Stimulated activated CD4-positive, alpha-beta T cell treated with anti-CD3 and anti-CD28 coated beads, Interleukin-12 subunit alpha, Interleukin-12 subunit beta, amount 100 ng/mL, for 4 hours (primary cell): ENCODE measurements around the gene SP3.

Source experiments
- DNase-seq: peaks from one replicate; pipeline ENCODE4 v3.0.0-alpha.2; 2020

Gene SP3

DNA sequence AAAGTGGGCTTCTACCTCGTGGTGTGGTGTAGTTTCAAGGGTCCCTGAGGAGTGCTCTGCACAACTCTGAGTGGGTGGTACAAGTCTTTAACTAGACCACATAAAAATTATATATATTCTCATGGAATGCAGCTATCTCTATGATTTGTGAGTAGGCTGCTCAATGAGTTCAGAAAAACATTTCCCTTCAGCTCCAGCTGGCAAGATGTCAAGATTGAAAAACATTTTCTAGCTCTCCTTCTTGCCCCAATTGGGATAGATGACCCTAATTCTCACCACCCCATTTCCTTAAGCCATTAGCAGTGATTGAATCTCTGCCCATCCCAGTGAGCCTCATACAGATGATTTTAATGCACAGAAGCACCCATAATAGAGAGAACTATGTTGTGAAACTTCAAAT is 28.3 kb upstream of the SP3 start:
- no peak for DNase-seq

DNA sequence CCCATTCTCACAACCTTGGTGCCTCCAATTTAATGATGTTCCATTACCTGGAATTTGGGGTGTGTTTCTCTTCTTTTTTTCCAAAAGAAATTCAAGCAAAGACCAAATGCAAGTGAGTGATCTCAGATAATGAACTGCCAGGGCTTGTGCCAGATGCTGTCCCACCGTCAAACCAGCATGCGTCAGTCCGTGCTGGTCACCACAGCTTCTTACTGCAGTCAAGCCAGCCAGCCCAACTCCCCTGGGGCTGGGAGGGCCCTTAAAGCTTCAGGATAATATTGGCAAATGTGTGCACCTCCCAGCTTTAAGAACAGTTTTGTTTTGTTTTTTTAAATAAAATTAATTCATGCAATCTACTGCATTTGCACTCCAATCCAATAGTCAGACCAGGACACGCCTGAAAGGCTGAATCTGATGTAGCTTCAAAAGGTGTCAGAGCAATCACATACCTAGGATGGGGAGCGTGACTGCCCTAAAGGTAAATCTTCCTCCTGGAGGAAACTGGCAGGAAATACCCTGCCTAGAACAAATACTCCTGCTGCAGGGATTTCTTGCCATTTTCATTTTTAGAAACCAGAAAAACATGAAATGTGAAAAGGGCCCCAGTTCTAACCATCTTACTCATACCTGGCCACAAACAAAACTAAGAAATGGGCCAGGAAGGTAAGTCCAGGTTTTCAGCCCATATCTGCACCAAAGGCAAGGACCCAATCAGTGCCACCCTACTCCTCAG is 26.8 kb upstream of the SP3 start:
- DNase-seq: no peak

DNA sequence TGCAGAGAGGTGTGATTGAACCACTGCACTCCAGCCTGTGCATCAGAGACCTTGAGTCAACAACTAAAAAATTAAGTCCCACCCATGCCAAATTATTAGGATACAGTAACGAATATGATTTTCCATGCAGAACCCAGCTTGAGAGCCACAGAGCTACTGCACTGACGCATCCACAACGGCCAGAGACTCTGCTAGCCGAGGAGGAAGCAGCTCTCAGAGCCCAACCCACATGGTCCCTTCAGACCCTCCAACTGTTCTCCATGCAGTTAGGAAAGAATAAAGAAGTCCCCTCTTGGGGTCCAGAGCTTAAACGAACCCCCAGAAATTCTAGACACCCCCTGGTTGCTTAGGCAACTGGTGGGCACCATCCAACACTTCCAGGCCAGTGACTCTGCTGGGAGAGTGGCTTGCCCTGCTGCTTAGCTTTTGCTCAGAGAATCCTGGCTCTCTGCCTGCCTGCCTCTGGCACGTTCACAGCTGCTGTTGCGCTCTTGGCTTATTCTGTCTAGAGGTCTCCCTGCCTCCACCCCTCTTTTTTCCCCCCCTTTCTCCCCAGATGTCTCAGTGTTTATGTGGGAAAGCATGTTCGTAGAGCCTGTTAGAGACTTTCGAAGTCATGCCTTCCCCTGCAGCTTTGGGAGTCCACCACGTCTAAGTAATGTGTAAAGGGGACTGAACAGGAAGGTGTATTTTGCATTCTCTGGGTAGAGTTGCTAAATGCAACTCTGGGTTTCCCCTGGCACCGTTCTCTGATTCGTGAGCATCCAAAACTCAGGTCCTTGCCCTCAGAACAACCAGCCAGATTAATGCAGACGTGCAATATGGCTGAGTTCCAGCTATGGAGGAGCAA is 26.0 kb upstream of the SP3 start:
- no peak for DNase-seq

DNA sequence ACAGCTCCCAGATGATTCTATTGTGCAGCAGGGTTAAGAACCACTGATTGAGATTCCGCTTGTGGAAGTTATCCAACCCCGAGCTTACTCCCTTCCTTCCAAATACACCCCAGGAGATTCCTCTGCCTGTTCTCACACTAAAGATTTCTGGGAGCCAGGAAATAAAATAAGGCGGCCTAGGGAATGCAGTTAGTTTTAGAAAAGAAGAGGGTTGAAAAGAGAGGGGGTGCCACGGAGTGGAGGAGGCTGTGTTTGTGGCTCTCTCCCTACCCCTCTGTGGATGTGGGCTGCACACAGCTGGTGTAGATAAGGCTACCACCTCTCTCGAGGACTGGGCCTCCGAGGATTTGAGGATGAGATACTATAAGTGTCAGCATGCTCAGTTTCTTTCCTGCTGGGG is 25.1 kb upstream of the SP3 start:
- DNase-seq: no peak

DNA sequence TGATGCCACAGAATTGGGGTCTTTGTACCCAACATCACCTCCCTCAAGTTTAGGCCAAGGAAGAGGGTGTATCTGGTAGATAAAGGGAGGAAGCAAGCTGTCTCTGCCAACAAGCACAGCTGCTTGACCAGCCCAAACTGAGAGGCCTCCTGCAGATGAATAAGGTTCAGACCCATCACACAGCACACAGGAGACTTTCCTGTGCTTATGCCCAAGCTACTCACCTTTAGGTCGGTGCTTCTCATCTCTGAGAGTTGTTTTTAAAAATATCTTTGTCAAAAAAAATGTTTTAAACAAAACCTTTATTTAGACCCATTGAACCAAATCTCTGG is 24.7 kb upstream of the SP3 start:
- DNase-seq: no peak

DNA sequence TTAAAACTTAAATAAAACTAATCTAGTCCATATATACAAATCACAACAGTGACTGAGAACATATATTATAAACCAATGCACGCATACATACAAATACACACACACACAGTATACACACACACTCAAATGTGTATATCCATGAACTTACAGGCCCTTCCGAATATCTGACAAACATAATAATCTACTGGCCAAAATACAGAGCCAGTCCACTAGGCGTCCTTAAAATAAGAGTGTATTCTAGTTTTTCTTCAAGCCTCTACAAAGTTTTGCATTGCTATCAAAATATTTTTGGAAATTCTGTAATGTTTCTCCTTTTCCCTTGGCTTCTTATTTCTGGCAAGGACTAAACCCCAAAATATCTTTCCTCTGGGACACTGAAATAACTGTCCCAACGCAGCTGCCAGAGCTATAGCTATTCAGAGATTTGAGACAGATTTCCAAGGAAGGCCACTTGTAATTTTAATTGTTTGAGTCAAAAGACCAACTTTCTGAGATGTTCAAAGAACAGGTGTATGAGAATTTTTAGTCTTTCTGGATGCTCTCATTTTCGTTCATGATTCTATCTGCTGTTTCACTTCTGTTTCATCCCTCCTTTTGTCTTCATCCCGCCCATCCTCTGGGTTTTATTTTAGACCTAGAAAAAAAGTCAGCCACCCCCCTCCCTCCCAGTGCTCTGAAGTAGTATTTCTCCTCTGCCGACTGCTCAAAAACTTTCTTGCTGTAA is 24.1 kb upstream of the SP3 start:
- no peak for DNase-seq

DNA sequence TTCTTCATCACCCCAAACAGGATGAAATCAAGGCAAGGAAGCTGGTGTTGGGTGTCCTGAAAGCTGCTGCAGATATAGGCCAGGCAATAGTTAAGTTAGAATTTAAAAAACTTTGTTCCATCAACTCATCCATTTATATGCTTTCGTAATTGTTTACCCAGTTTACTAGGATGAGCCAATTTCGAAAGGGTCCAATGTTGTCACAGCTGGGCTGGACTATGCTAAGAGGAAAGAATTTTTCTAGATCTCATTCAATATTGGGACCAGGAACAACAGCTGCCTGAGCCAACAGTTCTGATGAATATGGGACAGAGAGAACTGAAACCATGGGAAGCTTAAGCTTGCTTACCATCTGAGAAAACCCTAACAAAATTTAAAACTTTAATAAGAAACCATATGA is 21.6 kb upstream of the SP3 start:
- no peak for DNase-seq

DNA sequence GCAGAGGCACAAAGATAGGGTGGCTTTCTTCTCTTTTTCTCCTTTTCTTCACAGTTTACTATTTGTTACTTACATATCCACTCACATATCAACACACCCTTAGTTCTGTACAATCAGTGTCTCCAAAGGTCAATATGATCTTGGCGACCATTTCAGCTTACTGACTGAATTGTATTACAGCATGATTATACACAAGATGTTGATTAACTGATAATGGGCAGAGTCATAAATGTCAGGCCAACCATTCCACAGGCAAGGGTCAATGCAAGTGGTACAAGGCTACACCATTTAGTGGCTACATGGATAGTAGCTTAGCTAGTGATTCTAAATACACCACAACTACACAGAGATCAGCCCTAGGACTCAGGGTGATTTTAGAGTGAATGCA is 20.4 kb upstream of the SP3 start:
- DNase-seq: no peak

DNA sequence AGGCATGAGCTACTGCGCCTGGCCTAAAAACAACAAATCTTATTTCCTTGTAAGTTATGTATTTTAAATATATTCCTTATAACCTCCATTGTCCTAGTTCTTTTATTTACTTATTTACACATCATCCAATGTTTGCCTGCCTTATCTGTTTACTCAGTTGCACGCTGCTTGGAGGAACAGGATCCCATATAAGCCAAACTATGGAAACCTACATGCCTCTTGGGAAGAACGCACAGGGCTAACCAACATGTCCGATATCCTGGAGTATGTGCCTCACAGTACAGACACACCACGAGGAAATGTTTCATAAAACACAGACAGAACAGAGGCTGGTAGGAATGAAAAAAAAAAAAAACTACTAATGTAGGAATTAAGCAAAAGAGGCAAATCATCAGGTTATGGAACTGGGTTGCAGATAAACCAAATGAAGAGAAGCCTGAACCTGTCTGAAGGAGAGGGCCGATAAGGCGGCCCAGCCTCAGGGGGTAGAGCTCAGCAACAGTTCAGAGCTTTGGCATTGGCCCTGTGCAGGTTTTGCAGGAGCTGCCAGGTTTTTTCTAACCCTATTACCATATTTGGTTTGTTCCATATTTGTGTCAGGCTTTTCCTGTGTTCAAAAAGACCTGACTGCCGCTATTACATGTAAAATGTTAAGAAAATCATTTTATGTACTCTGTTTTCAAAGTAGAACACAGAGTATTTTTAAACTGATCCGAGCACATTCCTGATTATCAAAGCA is 19.9 kb upstream of the SP3 start:
- DNase-seq: no peak

DNA sequence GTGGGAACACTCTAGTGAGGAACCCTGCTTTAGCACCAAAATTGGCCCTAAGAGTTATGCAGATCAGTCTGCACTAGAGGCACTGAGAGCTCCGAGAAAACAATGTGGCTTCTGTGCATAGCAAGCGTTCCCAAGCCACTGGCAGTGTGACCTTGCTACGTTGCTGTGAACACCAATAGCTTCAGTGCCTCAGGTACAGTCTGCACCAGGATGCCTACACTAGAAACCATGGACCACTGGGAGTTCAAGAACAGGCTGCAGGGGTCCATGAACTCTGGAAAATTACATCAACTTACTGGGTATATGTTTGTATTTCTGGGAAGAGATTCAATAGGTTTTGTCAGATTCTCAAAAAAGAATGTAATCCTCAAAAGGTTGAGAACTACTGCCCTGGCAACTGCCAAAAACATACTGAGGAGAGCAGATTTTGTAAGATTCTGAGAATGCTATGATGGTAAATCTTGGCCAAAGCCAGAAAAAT is 18.3 kb upstream of the SP3 start:
- DNase-seq: no peak

DNA sequence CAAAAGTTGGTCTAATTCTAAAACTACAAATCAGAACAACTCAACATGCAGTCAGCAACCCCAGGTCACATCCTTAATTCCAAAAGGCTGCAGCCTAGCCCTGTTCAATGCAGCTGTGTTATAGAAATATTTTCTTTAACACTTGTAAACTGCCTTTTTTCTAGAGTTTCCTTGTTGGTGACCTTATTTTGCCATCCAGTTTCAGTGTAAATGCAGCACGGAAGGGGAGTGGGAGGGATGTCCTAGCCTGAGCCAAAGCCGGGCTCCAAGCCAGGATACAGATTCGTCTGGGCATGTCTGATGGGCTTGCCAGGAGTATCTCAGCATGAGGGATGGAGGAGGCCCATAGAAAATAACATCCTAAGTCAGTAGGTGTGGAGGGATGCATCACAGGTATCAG is 17.7 kb upstream of the SP3 start:
- no peak for DNase-seq

DNA sequence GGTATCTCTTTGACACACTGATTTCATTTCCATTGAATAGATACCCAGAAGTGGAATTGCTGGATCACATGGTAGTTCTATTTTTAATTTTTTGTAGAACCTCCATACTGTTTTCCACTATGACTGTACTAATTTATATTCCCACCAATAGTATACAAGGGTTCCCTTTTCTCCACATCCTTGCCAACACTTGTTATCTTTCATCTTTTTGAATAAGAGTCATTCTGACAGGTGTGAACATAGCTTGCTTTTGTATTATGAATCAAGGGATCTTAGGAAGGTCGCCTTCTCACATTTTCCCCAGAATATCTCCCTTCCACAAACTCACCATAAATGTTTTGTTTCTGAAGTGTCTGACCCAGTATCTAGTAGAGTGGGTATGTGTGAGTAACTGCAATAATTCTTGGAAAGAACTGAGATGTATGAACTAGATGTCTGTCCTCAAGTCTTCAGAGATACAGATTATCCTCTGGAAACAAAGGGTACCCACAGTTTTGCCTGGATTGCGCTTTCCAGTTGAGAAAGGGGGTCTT is 17.1 kb upstream of the SP3 start:
- DNase-seq: no peak

DNA sequence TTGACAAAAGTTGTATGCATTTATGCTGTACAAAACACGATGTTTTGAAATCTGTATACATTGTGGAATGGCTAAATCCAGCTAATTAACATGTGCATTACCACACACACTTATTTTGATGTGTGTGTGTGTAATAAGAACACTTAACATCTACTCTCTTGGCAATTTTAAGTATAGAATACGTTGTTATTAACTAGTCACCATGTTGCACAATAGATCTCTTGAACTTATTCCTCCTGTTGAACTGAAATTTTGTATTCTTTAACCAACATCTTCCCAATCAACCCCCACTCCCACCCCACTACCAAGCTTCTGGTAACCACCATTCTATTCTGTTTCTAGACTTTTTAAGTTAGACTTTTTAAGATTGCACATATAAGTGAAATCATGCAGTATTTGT is 16.3 kb upstream of the SP3 start:
- DNase-seq: no peak

DNA sequence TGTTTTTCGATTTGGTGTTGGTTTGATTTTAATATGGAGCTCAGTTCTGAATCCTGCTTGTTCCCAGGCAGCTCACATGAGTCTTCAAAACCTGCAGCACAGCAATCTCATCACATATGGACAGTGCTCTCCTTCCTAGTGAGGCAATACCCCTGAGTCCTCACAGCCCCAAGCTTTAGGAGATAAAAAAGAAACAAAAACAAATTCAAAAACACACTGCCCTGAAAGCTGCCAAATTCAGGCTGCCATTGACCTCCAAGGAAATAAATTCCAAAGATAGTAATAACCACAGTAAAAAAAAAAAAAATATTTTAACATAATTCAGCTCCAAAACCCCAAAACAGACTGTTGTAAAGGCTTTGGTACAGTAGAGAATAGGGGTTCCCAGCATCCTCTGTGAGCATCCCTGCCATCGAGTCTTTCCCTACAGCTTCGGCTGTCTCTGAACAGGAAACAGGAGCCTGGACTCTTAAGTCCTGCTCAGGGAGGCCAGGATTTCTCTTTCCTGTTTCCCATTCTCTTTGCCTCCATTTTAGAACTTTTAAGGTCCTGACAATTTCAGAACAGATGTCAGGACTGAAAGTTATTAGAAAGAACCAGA is 14.7 kb upstream of the SP3 start:
- no peak for DNase-seq

DNA sequence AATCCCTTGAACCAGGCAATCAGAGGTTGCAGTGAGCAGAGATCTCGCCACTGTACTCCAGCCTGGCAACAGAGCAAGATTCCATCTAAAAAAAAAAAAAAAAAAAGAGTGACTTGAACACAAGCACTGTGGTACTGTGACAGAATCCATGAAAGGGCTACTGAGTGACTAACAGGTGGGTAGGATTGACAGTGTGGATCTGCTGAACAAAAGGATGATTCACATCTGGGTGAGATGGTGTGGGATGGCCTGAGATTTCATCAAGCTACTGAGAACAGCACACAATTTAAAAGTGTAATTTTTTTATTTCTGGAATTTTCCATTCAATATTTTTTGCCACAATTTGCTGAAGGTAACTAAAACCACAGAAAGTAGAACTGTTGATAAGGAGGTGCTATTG is 13.3 kb upstream of the SP3 start:
- DNase-seq: no peak

DNA sequence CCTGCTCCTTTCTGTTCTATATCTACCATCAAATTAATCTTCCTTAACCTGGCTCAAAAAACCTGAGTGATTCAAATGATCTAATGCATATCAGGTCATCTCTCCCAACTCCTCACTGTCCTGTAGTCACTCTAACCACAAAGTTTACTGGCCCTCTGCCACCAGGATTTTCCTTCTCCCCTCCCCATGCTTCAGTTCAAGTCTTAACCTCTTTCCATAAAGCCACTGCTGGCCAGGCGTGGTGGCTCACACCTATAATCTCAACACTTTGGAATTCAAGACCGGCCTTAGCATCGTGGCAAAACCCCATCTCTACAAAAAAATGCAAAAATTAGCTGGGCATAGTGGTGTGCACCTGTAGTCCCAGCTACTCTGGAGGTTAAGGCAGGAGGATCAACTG is 7.5 kb upstream of the SP3 start:
- no peak for DNase-seq

DNA sequence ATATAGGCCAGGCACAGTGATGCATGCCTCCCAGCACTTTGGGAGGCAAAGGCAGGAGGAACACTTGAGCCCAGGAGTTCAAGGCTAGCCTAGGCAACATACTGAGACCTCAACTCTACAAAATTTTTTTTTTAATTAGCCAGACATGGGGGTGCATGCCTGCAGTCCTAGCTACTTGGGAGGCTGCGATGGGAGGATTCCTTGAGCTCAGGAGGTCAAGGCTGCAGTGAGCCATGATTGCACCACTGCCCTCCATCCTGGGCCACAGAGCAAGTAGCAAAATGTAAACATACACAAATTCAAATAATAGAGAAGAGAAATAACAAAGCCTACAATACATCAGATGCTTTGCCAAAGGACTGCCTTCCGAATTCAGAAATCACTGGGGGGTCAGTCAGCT is 7.0 kb upstream of the SP3 start:
- no peak for DNase-seq

DNA sequence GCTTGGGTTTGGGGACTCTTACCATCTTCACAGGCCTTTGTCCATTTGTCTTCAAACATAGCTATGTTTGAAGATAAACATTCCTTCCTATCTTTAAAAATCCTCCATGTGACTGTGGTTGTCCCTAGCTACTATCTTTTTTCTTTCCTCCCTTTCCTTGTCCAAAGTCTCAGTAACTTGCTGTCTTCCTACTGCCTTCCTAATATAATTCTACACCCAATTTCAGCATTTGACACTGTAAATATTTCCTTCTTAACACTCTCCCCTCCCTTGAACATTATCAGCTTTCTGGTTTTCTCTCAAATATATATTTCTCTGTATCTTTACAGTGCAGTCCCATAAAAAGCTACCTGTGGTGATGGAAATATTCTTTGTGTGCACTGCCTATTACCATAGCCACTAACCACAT is 5.3 kb upstream of the SP3 start:
- DNase-seq: no peak

DNA sequence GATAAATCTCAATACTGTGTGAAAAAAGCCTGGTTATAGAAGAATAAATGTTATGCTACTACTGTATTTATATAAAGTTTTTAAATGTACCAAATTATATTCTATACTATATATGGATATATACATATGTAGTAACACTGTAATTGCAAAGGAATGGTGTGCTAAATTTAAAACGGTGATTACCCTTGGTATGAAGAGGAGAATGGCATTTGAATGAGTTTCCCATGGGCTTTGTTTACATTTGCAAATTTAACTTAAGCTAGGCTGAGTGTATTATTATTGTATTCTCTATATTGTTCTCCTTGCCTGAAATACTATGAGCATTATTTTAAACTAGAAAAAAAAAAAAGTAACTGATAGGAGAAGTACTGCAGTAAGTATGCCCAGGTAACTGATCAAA is 4.7 kb upstream of the SP3 start:
- DNase-seq: no peak

DNA sequence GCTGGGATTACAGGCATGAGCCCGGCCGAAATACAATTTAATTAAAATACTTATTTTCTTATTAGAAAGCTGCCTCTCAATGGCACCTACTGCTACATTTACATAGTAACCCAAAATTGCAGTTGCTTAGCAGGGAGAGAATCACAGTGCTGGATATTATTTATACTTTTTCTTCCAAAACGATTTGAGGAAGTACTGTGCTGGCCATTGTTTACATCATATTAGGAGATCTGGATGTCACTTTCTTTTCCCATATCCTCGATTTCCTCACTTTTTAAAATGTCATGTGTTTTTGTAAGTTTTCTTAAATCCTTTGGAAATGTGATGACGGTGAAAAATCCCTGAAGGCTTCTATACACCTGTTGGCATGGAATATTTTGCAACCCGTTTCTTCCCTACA is 3.4 kb upstream of the SP3 start:
- DNase-seq: no peak

DNA sequence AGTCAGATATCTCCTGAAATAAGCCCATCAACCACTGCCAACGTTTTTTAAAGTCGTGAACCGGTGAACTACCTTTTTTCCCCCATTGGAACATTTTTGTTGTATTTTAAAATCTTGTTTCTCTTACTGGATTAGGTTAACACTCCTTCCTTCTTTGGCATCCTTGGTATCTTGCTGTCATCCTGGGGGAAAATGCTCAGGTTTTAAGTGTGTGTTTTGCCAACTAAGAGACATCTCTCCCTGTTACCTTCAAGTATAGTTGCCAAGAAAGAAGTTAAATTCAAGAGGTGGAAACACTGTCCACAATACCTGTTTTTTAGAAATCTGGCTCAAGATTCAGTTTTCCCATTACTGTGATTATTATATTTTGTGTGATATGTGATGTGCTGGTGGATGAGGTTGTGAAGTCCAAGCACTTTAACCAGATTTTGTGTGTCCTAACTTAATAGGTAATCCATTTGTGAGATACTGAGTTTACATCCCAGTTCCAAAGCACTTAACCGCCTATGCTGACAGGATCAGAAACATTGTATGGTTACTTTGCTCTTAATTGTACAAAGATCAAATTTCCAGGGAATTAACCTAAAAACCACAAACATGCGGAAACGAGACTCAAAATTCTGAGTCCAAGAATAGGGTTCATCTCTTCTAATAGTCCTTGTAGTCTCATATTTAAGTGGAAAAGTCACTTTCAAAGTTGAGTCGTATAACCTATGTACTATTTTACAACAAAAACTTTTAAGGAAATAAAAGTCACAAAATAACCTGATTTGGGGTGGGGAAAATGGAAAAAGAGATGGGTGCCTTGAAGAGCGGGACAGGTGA is 1.3 kb upstream of the SP3 start:
- no peak for DNase-seq
